Neural cell (in vitro differentiated cells): ENCODE results near the gene FSD2. TPM values are rescaled to one million over a fixed set of nuclear protein-coding genes. Genes with fewer than 3 reads are reported as not detected.

Experiments used
- H2AFZ ChIP-seq: fragments of 200-600, 300-800 bp; sonication (generic), shearing (Covaris generic); 2 replicates; pipeline ENCODE4 v1.6.0; 2014; ENCODE audit warnings: low read depth, mild to moderate bottlenecking, antibody characterized with exemption, low read length, moderate library complexity
- H3F3A ChIP-seq: fragments of 200-600 bp; shearing (Covaris generic); 2 replicates; pipeline ENCODE4 v1.6.1; 2016; ENCODE audit warnings: mild to moderate bottlenecking, moderate library complexity, mixed read lengths, antibody characterized with exemption, low read length; ENCODE audit not compliant: insufficient read depth, poor library complexity, severe bottlenecking
- H3K27ac ChIP-seq: fragments of 200-600, 300-800 bp; sonication (generic), shearing (Covaris generic); 2 replicates; pipeline ENCODE4 v1.5.1; 2014; ENCODE audit warnings: mild to moderate bottlenecking, low read length, moderate library complexity
- H3K27me3 ChIP-seq: fragments of 300-800, 200-600 bp; sonication (generic), shearing (Covaris generic); 2 replicates; pipeline ENCODE4 v1.6.0; 2014; ENCODE audit warnings: mild to moderate bottlenecking, low read depth, low read length, moderate library complexity; ENCODE audit not compliant: insufficient read depth
- H3K36me3 ChIP-seq: fragments of 300-800, 200-600 bp; sonication (generic), shearing (Covaris generic); 2 replicates; pipeline ENCODE4 v1.5.1; 2014; ENCODE audit warnings: mild to moderate bottlenecking, antibody characterized with exemption, low read length, moderate library complexity; ENCODE audit not compliant: insufficient read depth
- H3K4me2 ChIP-seq: fragments of 300-800, 200-600 bp; sonication (generic), shearing (Covaris generic); 2 replicates; pipeline ENCODE4 v1.6.0; 2014; ENCODE audit warnings: mild to moderate bottlenecking, low read length
- H3K4me3 ChIP-seq: fragments of 300-800, 200-600 bp; sonication (generic), shearing (Covaris generic); 2 replicates; pipeline ENCODE4 v1.5.1; 2014; ENCODE audit warnings: mild to moderate bottlenecking, low read length, moderate library complexity
- H3K79me2 ChIP-seq: fragments of 200-600 bp; shearing (Covaris generic); replicated peaks from 2 replicates; pipeline ENCODE4 v1.6.0; 2014; ENCODE audit warnings: mild to moderate bottlenecking, low read length, moderate library complexity; ENCODE audit not compliant: insufficient read depth
- H3K9ac ChIP-seq: fragments of 300-800, 200-600 bp; sonication (generic), shearing (Covaris generic); 2 replicates; pipeline ENCODE4 v1.6.1; 2016; ENCODE audit warnings: mild to moderate bottlenecking, low read length, mixed read lengths
- H3K9me2 ChIP-seq: fragments of 200-600 bp; shearing (Covaris generic); 2 replicates; pipeline ENCODE4 v1.6.1; 2016; ENCODE audit warnings: mild to moderate bottlenecking, low read length, mixed read lengths; ENCODE audit not compliant: insufficient read depth
- H3K9me3 ChIP-seq: fragments of 200-600, 300-800 bp; sonication (generic), shearing (Covaris generic); 2 replicates; pipeline ENCODE4 v1.6.1; 2016; ENCODE audit warnings: mild to moderate bottlenecking, mixed run types, low read length, moderate library complexity, mixed read lengths
- H4K20me1 ChIP-seq: fragments of 200-600 bp; shearing (Covaris generic); 2 replicates; pipeline ENCODE4 v1.6.1; 2016; ENCODE audit warnings: mild to moderate bottlenecking, mixed run types; ENCODE audit not compliant: insufficient read depth
- CTCF ChIP-seq: fragments of 450-650 bp; IDR thresholded peaks from 2 replicates; pipeline ENCODE4 v1.5.1; 2014; ENCODE audit warnings: antibody characterized with exemption, mild to moderate bottlenecking, moderate library complexity; ENCODE audit not compliant: poor library complexity, severe bottlenecking
- EP300 ChIP-seq: fragments of 450-650 bp; conservative IDR thresholded peaks from 2 replicates; pipeline ENCODE4 v1.6.1; 2014; ENCODE audit warnings: antibody characterized with exemption, mild to moderate bottlenecking, moderate library complexity; ENCODE audit not compliant: poor library complexity, severe bottlenecking
- EZH2 ChIP-seq: fragments of 200-600, 300-800 bp; shearing (Covaris generic), sonication (generic); IDR thresholded peaks from 2 replicates; pipeline ENCODE4 v1.6.1; 2014; ENCODE audit warnings: antibody characterized with exemption, low read length, borderline replicate concordance, mild to moderate bottlenecking; ENCODE audit not compliant: insufficient read depth, poor library complexity, severe bottlenecking
- MXI1 ChIP-seq: fragments of 450-650 bp; conservative IDR thresholded peaks from 2 replicates; pipeline ENCODE4 v1.6.1; 2014; ENCODE audit warnings: antibody characterized with exemption, mild to moderate bottlenecking; ENCODE audit not compliant: poor library complexity, severe bottlenecking
- POLR2AphosphoS5 ChIP-seq: IDR thresholded peaks from 2 replicates; pipeline ENCODE4 v1.6.1; 2012
- RAD21 ChIP-seq: fragments of 450-650 bp; conservative IDR thresholded peaks from 2 replicates; pipeline ENCODE4 v1.6.1; 2014; ENCODE audit warnings: antibody characterized with exemption, mild to moderate bottlenecking, moderate library complexity
- REST ChIP-seq: IDR thresholded peaks from 2 replicates; pipeline ENCODE4 v1.6.1; 2012; ENCODE audit warnings: borderline replicate concordance
- SMC3 ChIP-seq: fragments of 450-650 bp; conservative IDR thresholded peaks from 2 replicates; pipeline ENCODE4 v1.6.1; 2014; ENCODE audit warnings: antibody characterized with exemption, mild to moderate bottlenecking, moderate library complexity; ENCODE audit not compliant: poor library complexity
- TAF1 ChIP-seq: IDR thresholded peaks from 2 replicates; pipeline ENCODE4 v1.6.1; 2012; ENCODE audit warnings: low read depth
- polyA plus RNA-seq: library from polyadenylated mRNA; depleted of rRNA; stranded (reverse); fragments of >200 nt; gene quantifications from 2 replicates; pipeline ENCODE4 v1.2.3, GENCODE V29; 2014

FSD2 gene
- polyA plus RNA-seq, 1 donor from 2014 or later, result not detected

DNA sequence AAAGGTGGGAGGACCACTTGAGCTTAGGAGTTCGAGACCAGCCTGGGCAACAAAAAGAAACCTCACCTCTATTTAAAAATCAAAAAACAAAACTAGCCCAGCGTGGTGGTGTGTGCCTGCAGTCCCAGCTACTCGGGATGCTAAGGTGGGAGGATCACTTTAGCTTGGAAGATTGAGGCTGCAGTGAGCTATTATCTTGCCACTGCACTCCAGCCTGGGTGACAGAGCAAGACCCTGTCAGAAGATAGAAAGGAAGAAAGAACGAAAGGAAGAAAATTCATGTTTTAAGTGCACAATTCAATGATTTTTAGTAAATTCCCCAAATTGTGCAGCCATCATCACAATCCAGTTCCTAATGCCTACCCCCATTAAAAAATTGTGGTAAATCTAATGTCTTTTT, 7.8 kb downstream of the FSD2 start:
- no peaks in the 10 kb centered on the region for H3K9me2 ChIP-seq
- no peaks in the 10 kb centered on the region for H3K27me3 ChIP-seq
- TF ChIP-seq REST, result no peak
- TF ChIP-seq TAF1, result no peak
- no peak for TF ChIP-seq EZH2
- TF ChIP-seq EP300, result no peak
- no peak for TF ChIP-seq SMC3
- TF ChIP-seq CTCF, result no peak
- no peak for TF ChIP-seq MXI1
- TF ChIP-seq RAD21, result no peak
- TF ChIP-seq POLR2AphosphoS5, result no peak

GRCh38 chr15:82793737-82794136, 12.1 kb downstream of the FSD2 start:
- H3K4me3 ChIP-seq, result no peak overlapping the region
- no peak overlapping the region for H3K27ac ChIP-seq
- H3K9me2 ChIP-seq, result no peaks in the 10 kb centered on the region
- TF ChIP-seq CTCF, result no peak
- TF ChIP-seq TAF1, result no peak
- no peak for TF ChIP-seq EZH2
- TF ChIP-seq POLR2AphosphoS5, result no peak
- no peak for TF ChIP-seq SMC3
- TF ChIP-seq EP300, result no peak
- no peak for TF ChIP-seq MXI1
- no peak for TF ChIP-seq RAD21
- no peaks in the 10 kb centered on the region for H3K79me2 ChIP-seq
- no peaks in the 10 kb centered on the region for H4K20me1 ChIP-seq
- H3F3A ChIP-seq, result no peaks in the 10 kb centered on the region
- no peak overlapping the region for H2AFZ ChIP-seq
- no peaks in the 10 kb centered on the region for H3K9me3 ChIP-seq
- no peaks in the 10 kb centered on the region for H3K27me3 ChIP-seq
- no peak overlapping the region for H3K4me2 ChIP-seq
- H3K36me3 ChIP-seq, result no peaks in the 10 kb centered on the region
- H3K9ac ChIP-seq, result no peak overlapping the region

More for the DNA sequence above, 7.8 kb downstream of the FSD2 start:
- Histone ChIP-seq H3K27ac (no peak overlapping the region), H2AFZ (no peak overlapping the region), H3K79me2 (no peaks in the 10 kb centered on the region), H3K36me3 (no peaks in the 10 kb centered on the region), H3K9ac (no peak overlapping the region), H3K4me3 (no peak overlapping the region), H3K4me2 (no peak overlapping the region), H3K9me3 (no peaks in the 10 kb centered on the region), H3F3A (no peaks in the 10 kb centered on the region), H4K20me1 (no peaks in the 10 kb centered on the region)
